ENCODE results near the gene MIEF2. TPM values are rescaled to one million over a fixed set of nuclear protein-coding genes. Genes with fewer than 3 reads are reported as not detected.

Gene MIEF2
- total RNA-seq, 1 donor from 2014 or later: 7.4 TPM

DNA sequence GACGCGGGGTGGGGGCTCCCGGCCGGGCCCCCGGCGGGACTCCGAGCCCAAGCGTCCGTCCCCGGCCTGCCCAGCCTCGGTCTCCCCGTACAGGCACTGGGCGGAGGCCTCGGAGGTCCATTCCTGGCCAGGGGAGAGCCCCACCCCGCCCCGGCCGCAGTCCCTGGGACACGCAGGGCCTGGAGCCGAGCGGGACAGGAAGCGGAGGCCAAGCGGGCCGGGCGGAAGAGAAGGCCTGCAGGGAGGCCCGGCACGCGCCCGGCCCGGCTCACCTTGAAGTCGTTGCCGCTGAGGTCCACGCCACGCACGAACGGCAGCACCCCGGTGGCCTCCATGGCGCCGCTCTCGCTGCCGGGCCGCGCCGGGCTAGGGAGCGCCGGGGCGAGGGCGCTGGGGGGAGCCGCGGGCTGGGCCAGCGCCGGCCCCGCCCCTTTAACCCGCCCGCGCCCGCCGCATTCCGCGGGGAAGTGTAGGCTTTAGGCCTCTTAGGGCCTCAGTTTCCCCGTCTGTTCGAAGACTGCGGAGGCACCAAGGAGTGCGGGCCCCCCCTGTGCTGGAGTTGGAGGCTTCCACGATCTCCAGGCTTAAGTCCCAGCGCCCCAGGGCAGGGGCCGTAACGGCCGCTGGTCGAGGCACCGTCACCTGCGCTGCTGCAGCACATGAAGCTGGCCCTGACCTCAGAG, 2.0 kb upstream of the MIEF2 start, which contains the start of gene FLII:
Gene FLII (minus strand): TSS at position 383 of the 683 bp plus-strand sequence. CDS start 48 bp downstream, at position 335.
- DNase-seq: peak; percentile 59
- TF ChIP-seq, protein P1, sequence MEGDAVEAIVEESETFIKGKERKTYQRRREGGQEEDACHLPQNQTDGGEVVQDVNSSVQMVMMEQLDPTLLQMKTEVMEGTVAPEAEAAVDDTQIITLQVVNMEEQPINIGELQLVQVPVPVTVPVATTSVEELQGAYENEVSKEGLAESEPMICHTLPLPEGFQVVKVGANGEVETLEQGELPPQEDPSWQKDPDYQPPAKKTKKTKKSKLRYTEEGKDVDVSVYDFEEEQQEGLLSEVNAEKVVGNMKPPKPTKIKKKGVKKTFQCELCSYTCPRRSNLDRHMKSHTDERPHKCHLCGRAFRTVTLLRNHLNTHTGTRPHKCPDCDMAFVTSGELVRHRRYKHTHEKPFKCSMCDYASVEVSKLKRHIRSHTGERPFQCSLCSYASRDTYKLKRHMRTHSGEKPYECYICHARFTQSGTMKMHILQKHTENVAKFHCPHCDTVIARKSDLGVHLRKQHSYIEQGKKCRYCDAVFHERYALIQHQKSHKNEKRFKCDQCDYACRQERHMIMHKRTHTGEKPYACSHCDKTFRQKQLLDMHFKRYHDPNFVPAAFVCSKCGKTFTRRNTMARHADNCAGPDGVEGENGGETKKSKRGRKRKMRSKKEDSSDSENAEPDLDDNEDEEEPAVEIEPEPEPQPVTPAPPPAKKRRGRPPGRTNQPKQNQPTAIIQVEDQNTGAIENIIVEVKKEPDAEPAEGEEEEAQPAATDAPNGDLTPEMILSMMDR (IDR thresholded peaks at IDR 0.05; ENCODE audit: partially characterized antibody, unreplicated experiment): no peak
- no peaks in the 10 kb centered on the region for H3K4me1 Mint-ChIP-seq (ENCODE audit: low read depth, unreplicated experiment)
- no peaks in the 10 kb centered on the region for H3K36me3 Mint-ChIP-seq (ENCODE audit: unreplicated experiment)
- H3K27me3 Mint-ChIP-seq (ENCODE audit: unreplicated experiment): no peaks in the 10 kb centered on the region
- peak within 1 kb of the TSS; percentile 95 for H3K27ac Mint-ChIP-seq (ENCODE audit: unreplicated experiment)
- H3K4me3 Mint-ChIP-seq (ENCODE audit: unreplicated experiment): peak within 1 kb of the TSS; percentile 98
- H3K9me3 Mint-ChIP-seq (ENCODE audit: unreplicated experiment): no peaks in the 10 kb centered on the region

DNA sequence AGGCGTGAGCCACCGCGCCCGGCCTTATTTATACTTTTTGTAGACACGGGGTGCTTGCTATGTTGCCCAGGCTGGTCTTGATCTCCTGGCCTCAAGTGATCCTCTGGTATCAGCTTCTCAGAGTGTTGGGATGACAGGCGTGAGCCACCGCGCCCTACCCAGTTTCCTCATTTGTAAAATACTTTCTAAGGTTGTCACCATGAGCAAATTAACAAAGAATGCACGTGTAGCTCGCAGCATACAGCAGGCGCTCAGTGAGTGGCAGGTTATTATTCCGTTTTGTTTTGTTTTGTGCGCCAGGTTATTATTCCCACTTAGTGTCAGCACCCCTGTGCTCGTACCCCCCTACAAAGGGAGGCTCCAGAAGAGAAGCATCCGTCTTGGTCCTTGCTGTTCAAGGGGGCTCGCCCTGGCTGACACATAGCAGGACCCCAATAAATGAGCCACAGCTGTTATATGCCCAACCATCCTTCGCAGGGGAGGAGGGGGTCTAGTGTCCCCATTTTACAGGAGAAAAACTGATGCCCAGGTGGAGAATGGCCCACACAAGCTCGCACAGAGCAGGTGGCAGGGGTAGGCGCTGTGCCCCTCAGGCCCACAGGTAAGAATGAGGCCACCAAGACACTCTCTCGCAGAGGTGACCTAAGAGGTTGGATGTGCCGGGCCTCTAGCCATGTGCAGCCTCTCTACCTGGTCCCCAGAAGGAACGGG, 686 bp upstream of the MIEF2 start:
- no peaks in the 10 kb centered on the region for H3K4me1 Mint-ChIP-seq (ENCODE audit: low read depth, unreplicated experiment)
- H3K4me3 Mint-ChIP-seq (ENCODE audit: unreplicated experiment): peak overlapping the region; percentile 67
- H3K27ac Mint-ChIP-seq (ENCODE audit: unreplicated experiment): no peak overlapping the region
- TF ChIP-seq, protein P1 (IDR thresholded peaks at IDR 0.05; ENCODE audit: partially characterized antibody, unreplicated experiment): no peak
- H3K9me3 Mint-ChIP-seq (ENCODE audit: unreplicated experiment): no peaks in the 10 kb centered on the region
- H3K36me3 Mint-ChIP-seq (ENCODE audit: unreplicated experiment): no peaks in the 10 kb centered on the region
- DNase-seq: no peak
- H3K27me3 Mint-ChIP-seq (ENCODE audit: unreplicated experiment): no peaks in the 10 kb centered on the region

DNA sequence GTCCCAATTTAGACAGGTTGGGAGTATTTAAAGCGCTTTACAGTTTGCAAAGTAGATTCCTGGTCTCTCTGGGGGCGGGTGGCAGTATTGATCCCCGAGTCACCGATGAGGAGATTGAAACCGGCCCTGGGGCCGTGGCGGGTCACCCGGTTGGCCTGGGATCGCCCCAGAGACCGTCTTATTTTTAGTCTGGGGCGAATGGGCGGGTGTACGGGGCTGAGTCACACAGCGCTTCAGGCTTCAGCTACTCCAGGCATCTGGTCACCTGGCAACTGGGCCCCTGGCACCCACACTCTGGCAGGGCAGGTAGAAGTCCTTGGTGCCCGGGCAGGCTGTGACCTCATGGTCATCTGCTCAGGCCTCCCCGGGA, 669 bp downstream of the MIEF2 start:
- no peak for DNase-seq
- Mint-ChIP-seq H3K27me3 (ENCODE audit: unreplicated experiment) (no peaks in the 10 kb centered on the region), H3K27ac (ENCODE audit: unreplicated experiment) (no peak overlapping the region), H3K9me3 (ENCODE audit: unreplicated experiment) (no peaks in the 10 kb centered on the region), H3K36me3 (ENCODE audit: unreplicated experiment) (no peaks in the 10 kb centered on the region), H3K4me1 (ENCODE audit: low read depth, unreplicated experiment) (no peaks in the 10 kb centered on the region), H3K4me3 (ENCODE audit: unreplicated experiment) (peak overlapping the region; percentile 75)
- TF ChIP-seq, protein P1 (IDR thresholded peaks at IDR 0.05; ENCODE audit: partially characterized antibody, unreplicated experiment): no peak

DNA sequence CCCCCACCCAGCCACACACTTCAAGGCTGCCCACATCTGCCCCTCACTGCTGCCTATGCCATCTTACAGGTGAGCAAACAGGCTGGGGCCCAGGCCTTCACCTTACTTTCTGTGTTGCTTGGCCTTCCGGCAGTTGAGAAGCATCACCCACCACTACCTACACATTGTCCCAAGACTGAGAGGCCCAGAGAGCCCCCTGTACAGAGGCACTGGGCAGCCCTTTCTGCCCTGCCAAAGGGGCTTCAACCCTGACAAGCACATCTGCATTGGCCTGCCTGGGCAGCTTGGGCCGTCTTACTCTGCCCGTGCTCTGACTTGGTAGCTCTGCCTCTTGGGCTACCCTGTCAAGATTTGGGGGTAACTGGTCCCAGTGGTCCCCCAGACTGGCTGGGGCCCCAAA, 1.2 kb downstream of the MIEF2 start:
- Mint-ChIP-seq H3K4me3 (ENCODE audit: unreplicated experiment) (peak overlapping the region; percentile 75), H3K9me3 (ENCODE audit: unreplicated experiment) (no peaks in the 10 kb centered on the region), H3K27me3 (ENCODE audit: unreplicated experiment) (no peaks in the 10 kb centered on the region), H3K4me1 (ENCODE audit: low read depth, unreplicated experiment) (no peaks in the 10 kb centered on the region), H3K36me3 (ENCODE audit: unreplicated experiment) (no peaks in the 10 kb centered on the region), H3K27ac (ENCODE audit: unreplicated experiment) (no peak overlapping the region)
- no peak for DNase-seq
- TF ChIP-seq, protein P1 (IDR thresholded peaks at IDR 0.05; ENCODE audit: partially characterized antibody, unreplicated experiment): no peak

DNA sequence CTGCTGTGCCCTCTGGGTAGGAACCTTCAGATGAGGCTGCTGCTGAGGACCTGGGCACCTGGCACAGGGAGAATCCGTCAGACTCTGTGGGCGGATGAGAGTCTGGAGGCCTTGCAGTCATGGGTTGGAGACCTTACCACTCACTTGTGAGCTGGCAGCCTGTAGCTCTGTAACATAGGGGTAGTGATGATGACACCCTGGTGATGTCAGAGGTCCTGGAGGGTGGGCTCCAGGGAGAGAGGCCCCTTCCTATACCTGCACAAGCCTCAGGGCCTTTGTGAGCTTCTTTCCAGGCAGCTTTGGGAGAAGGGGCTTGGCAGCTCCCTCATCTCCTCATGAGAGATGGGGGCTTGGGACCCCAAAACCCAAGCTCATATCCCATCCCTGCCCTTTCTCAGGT, 1.6 kb downstream of the MIEF2 start:
- H3K27me3 Mint-ChIP-seq (ENCODE audit: unreplicated experiment): no peaks in the 10 kb centered on the region
- no peaks in the 10 kb centered on the region for H3K9me3 Mint-ChIP-seq (ENCODE audit: unreplicated experiment)
- DNase-seq: no peak
- no peaks in the 10 kb centered on the region for H3K36me3 Mint-ChIP-seq (ENCODE audit: unreplicated experiment)
- no peaks in the 10 kb centered on the region for H3K4me1 Mint-ChIP-seq (ENCODE audit: low read depth, unreplicated experiment)
- TF ChIP-seq, protein P1 (IDR thresholded peaks at IDR 0.05; ENCODE audit: partially characterized antibody, unreplicated experiment): no peak
- H3K4me3 Mint-ChIP-seq (ENCODE audit: unreplicated experiment): no peak overlapping the region
- H3K27ac Mint-ChIP-seq (ENCODE audit: unreplicated experiment): no peak overlapping the region

Measured in glutamatergic neuron (in vitro differentiated cells).